ENCODE measurements around the gene RUNX2. TPM values are rescaled to one million over a fixed set of nuclear protein-coding genes. Genes with fewer than 3 reads are reported as not detected.

The RUNX2 gene
- total RNA-seq, 1 experiment from 2014 or later: not detected

- in situ Hi-C loops (cut with HindIII; ENCODE audit: low sequenced_read_pairs): no loop called here
- no peak for DNase-seq (ENCODE audit: low spot score)
Measured at GRCh38 chr6:45473121-45473993, 145.2 kb downstream of the RUNX2 start.

- in situ Hi-C loops (cut with HindIII; ENCODE audit: low sequenced_read_pairs): no loop called here
- DNase-seq (ENCODE audit: low spot score): no peak
Measured at GRCh38 chr6:45474376-45474775, 146.2 kb downstream of the RUNX2 start.

- in situ Hi-C loops (cut with HindIII; ENCODE audit: low sequenced_read_pairs): no loop called here
- DNase-seq (ENCODE audit: low spot score): no peak
Measured at GRCh38 chr6:45476341-45476740, 148.2 kb downstream of the RUNX2 start.

GRCh38 chr6:45477278-45477677 is 149.1 kb downstream of the RUNX2 start:
- DNase-seq (ENCODE audit: low spot score): no peak
- in situ Hi-C loops (cut with HindIII; ENCODE audit: low sequenced_read_pairs): no loop called here

GRCh38 chr6:45477790-45478189 is 149.7 kb downstream of the RUNX2 start:
- no peak for DNase-seq (ENCODE audit: low spot score)
- in situ Hi-C loops (cut with HindIII; ENCODE audit: low sequenced_read_pairs): no loop called here

- in situ Hi-C loops (cut with HindIII; ENCODE audit: low sequenced_read_pairs): no loop called here
- no peak for DNase-seq (ENCODE audit: low spot score)
Measured at GRCh38 chr6:45478240-45478639, 150.1 kb downstream of the RUNX2 start.

GRCh38 chr6:45479834-45480751 is 152.0 kb downstream of the RUNX2 start:
- DNase-seq (ENCODE audit: low spot score): no peak
- in situ Hi-C loops (cut with HindIII; ENCODE audit: low sequenced_read_pairs): no loop called here

- in situ Hi-C loops (cut with HindIII; ENCODE audit: low sequenced_read_pairs): no loop called here
- no peak for DNase-seq (ENCODE audit: low spot score)
Measured at GRCh38 chr6:45480752-45481415, 152.8 kb downstream of the RUNX2 start.

- in situ Hi-C loops (cut with HindIII; ENCODE audit: low sequenced_read_pairs): no loop called here
Measured at GRCh38 chr6:45483021-45483420, 154.9 kb downstream of the RUNX2 start.

GRCh38 chr6:45483501-45483900 is 155.4 kb downstream of the RUNX2 start:
- DNase-seq (ENCODE audit: low spot score): no peak
- in situ Hi-C loops (cut with HindIII; ENCODE audit: low sequenced_read_pairs): no loop called here

More at GRCh38 chr6:45483021-45483420, 154.9 kb downstream of the RUNX2 start:
- DNase-seq (ENCODE audit: low spot score): no peak

GRCh38 chr6:45486736-45487135 is 158.6 kb downstream of the RUNX2 start:
- in situ Hi-C loops (cut with HindIII; ENCODE audit: low sequenced_read_pairs): no loop called here

GRCh38 chr6:45487645-45488044 is 159.5 kb downstream of the RUNX2 start:
- DNase-seq (ENCODE audit: low spot score): no peak
- in situ Hi-C loops (cut with HindIII; ENCODE audit: low sequenced_read_pairs): no loop called here

More at GRCh38 chr6:45486736-45487135, 158.6 kb downstream of the RUNX2 start:
- DNase-seq (ENCODE audit: low spot score): no peak

GRCh38 chr6:45488269-45488668 is 160.1 kb downstream of the RUNX2 start:
- DNase-seq (ENCODE audit: low spot score): no peak
- in situ Hi-C loops (cut with HindIII; ENCODE audit: low sequenced_read_pairs): no loop called here

- DNase-seq (ENCODE audit: low spot score): no peak
- in situ Hi-C loops (cut with HindIII; ENCODE audit: low sequenced_read_pairs): no loop called here
Measured at GRCh38 chr6:45488889-45489288, 160.8 kb downstream of the RUNX2 start.

GRCh38 chr6:45491048-45491735 is 163.1 kb downstream of the RUNX2 start:
- in situ Hi-C loops (cut with HindIII; ENCODE audit: low sequenced_read_pairs): no loop called here
- DNase-seq (ENCODE audit: low spot score): no peak

GRCh38 chr6:45491874-45492273 is 163.7 kb downstream of the RUNX2 start:
- DNase-seq (ENCODE audit: low spot score): no peak
- in situ Hi-C loops (cut with HindIII; ENCODE audit: low sequenced_read_pairs): no loop called here

- no peak for DNase-seq (ENCODE audit: low spot score)
- in situ Hi-C loops (cut with HindIII; ENCODE audit: low sequenced_read_pairs): no loop called here
Measured at GRCh38 chr6:45493761-45494160, 165.6 kb downstream of the RUNX2 start.

GRCh38 chr6:45494416-45495135 is 166.4 kb downstream of the RUNX2 start:
- no peak for DNase-seq (ENCODE audit: low spot score)
- in situ Hi-C loops (cut with HindIII; ENCODE audit: low sequenced_read_pairs): no loop called here

Data from G401 (cell line).